GM12878 (cell line): Measurements from ENCODE around the gene LYPD5.

Experiments used
- BHLHE40 ChIP-seq, 2 experiments: fragments of 450-650 bp in 1 of 2; IDR thresholded peaks; 2 replicates each; pipeline ENCODE4 v1.6.1; 2011 to 2017; ENCODE audit warnings: low read depth in 2 of 2, borderline replicate concordance in 1 of 2, improper control_type of control experiment in 1 of 2, low read length in 1 of 2, mild to moderate bottlenecking in 1 of 2
- CBX5 ChIP-seq: sonication (generic); IDR thresholded peaks from 2 replicates; pipeline ENCODE4 v1.6.1; 2016; ENCODE audit warnings: low read depth, moderate library complexity, mild to moderate bottlenecking, inconsistent platforms
- JUNB ChIP-seq: IDR thresholded peaks from 2 replicates; pipeline ENCODE4 v1.6.1; 2016; ENCODE audit warnings: antibody characterized with exemption, mild to moderate bottlenecking
- POLR2AphosphoS2 ChIP-seq: IDR thresholded peaks from 2 replicates; pipeline ENCODE4 v1.6.1; 2011; ENCODE audit warnings: low read depth, mild to moderate bottlenecking, low read length, improper control_type of control experiment, moderate library complexity
- ZNF274 ChIP-seq: IDR thresholded peaks from one replicate; pipeline ENCODE4 v1.8.0; 2011; ENCODE audit not compliant: insufficient read length, insufficient read depth
- TF ChIP-seq, protein P1 (sequence below): IDR thresholded peaks from 2 replicates; pipeline ENCODE4 v1.6.1; 2012; ENCODE audit warnings: mild to moderate bottlenecking, low read depth, low read length

- TF ChIP-seq CBX5 (no peak), POLR2AphosphoS2 (no peak), BHLHE40 (IDR thresholded peaks at IDR 0.05; ENCODE audit: borderline replicate concordance in 1 of 2, low read depth in 2 of 2, low read length in 1 of 2) (no peak), JUNB (no peak), ZNF274 (no peak)
- TF ChIP-seq, protein P1, sequence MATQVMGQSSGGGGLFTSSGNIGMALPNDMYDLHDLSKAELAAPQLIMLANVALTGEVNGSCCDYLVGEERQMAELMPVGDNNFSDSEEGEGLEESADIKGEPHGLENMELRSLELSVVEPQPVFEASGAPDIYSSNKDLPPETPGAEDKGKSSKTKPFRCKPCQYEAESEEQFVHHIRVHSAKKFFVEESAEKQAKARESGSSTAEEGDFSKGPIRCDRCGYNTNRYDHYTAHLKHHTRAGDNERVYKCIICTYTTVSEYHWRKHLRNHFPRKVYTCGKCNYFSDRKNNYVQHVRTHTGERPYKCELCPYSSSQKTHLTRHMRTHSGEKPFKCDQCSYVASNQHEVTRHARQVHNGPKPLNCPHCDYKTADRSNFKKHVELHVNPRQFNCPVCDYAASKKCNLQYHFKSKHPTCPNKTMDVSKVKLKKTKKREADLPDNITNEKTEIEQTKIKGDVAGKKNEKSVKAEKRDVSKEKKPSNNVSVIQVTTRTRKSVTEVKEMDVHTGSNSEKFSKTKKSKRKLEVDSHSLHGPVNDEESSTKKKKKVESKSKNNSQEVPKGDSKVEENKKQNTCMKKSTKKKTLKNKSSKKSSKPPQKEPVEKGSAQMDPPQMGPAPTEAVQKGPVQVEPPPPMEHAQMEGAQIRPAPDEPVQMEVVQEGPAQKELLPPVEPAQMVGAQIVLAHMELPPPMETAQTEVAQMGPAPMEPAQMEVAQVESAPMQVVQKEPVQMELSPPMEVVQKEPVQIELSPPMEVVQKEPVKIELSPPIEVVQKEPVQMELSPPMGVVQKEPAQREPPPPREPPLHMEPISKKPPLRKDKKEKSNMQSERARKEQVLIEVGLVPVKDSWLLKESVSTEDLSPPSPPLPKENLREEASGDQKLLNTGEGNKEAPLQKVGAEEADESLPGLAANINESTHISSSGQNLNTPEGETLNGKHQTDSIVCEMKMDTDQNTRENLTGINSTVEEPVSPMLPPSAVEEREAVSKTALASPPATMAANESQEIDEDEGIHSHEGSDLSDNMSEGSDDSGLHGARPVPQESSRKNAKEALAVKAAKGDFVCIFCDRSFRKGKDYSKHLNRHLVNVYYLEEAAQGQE = no peak
These were observed 18.0 kb upstream of the LYPD5 start for GRCh38 chr19:43820098-43820883.
